Osteoblast (primary cell): ENCODE results near the gene KIF12. TPM values are rescaled to one million over a fixed set of nuclear protein-coding genes. Genes with fewer than 3 reads are reported as not detected.
A peak's percentile ranks its signal among the peaks of the same experiment; 100 is the strongest.

Source experiments
- DNase-seq: peaks from one replicate; pipeline ENCODE4 v3.0.0; 2011; ENCODE audit warnings: low spot score, mixed read lengths; ENCODE audit not compliant: insufficient read length; ENCODE audit errors: missing footprints
- H2AFZ ChIP-seq: 2 replicates; pipeline ENCODE4 v1.6.0; 2011; ENCODE audit warnings: mild to moderate bottlenecking, low read length
- H3K27ac ChIP-seq: 2 replicates; pipeline ENCODE4 v1.5.1; 2011; ENCODE audit warnings: mild to moderate bottlenecking, low read depth, low read length, moderate library complexity
- H3K27me3 ChIP-seq: 2 replicates; pipeline ENCODE4 v1.6.0; 2012; ENCODE audit warnings: mild to moderate bottlenecking, control low read depth, inconsistent platforms, low read length, moderate library complexity; ENCODE audit not compliant: insufficient read depth
- H3K36me3 ChIP-seq: 2 replicates; pipeline ENCODE4 v1.5.1; 2011; ENCODE audit warnings: mild to moderate bottlenecking, low read length, control low read depth, moderate library complexity; ENCODE audit not compliant: insufficient read depth
- H3K4me1 ChIP-seq: 2 replicates; pipeline ENCODE4 v1.5.1; 2011; ENCODE audit warnings: mild to moderate bottlenecking, low read length, control low read depth, moderate library complexity; ENCODE audit not compliant: insufficient read depth
- H3K4me2 ChIP-seq: 2 replicates; pipeline ENCODE4 v1.6.0; 2011; ENCODE audit warnings: mild to moderate bottlenecking, low read length; ENCODE audit not compliant: insufficient read depth
- H3K4me3 ChIP-seq: fragments of 200-600 bp; sonication (generic); 3 replicates; pipeline ENCODE4 v1.5.1; 2012; ENCODE audit warnings: mild to moderate bottlenecking, low read length, inconsistent platforms; ENCODE audit not compliant: insufficient read depth
- H3K79me2 ChIP-seq: 2 replicates; pipeline ENCODE4 v1.6.0; 2012; ENCODE audit warnings: mild to moderate bottlenecking, low read length, control low read depth, inconsistent platforms; ENCODE audit not compliant: insufficient read depth
- H3K9me3 ChIP-seq: 2 replicates; pipeline ENCODE4 v1.5.1; 2011; ENCODE audit warnings: low read depth, low read length, control low read depth
- H4K20me1 ChIP-seq: 2 replicates; pipeline ENCODE4 v1.6.0; 2012; ENCODE audit warnings: mild to moderate bottlenecking, low read length, control low read depth; ENCODE audit not compliant: insufficient read depth
- CTCF ChIP-seq: IDR thresholded peaks from 2 replicates; pipeline ENCODE4 v1.5.1; 2011; ENCODE audit warnings: mild to moderate bottlenecking, low read depth, low read length, moderate library complexity; ENCODE audit errors: extremely low read depth
- total RNA-seq: library from RNA; depleted of rRNA; stranded (reverse); fragments of >200 nt; gene quantifications from 2 replicates; pipeline ENCODE4 v1.2.3, GENCODE V29; 2012

Gene KIF12
- total RNA-seq, result not detected in 2 replicates

GRCh38 chr9:114098936-114099668 lies at the start of gene KIF12:
TSS of gene KIF12 (minus strand) at chr9:114099292. CDS start at chr9:114099276, 16 bp downstream.
- no peaks in the 10 kb centered on the region for H4K20me1 ChIP-seq
- TF ChIP-seq CTCF, result no peak
- H3K4me3 ChIP-seq, result peak within 1 kb of the TSS; percentile 54
- H3K9me3 ChIP-seq, result peaks cover 6% of the 10 kb centered on the region
- H2AFZ ChIP-seq, result no peak within 1 kb of the TSS
- H3K27ac ChIP-seq, result no peak within 1 kb of the TSS
- peak; percentile 38 for DNase-seq
- H3K36me3 ChIP-seq, result no peaks in the 10 kb centered on the region
- peak within 1 kb of the TSS; percentile 53 for H3K4me2 ChIP-seq
- no peaks in the 10 kb centered on the region for H3K79me2 ChIP-seq
- no peaks in the 10 kb centered on the region for H3K4me1 ChIP-seq
- peaks cover 30% of the 10 kb centered on the region for H3K27me3 ChIP-seq

- no peak for TF ChIP-seq CTCF
- H2AFZ ChIP-seq, result no peak overlapping the region
- no peak overlapping the region for H3K4me2 ChIP-seq
- H3K9me3 ChIP-seq, result no peaks in the 10 kb centered on the region
- peaks cover 46% of the 10 kb centered on the region for H3K27me3 ChIP-seq
- H3K4me3 ChIP-seq, result no peak overlapping the region
- H3K79me2 ChIP-seq, result no peaks in the 10 kb centered on the region
- no peaks in the 10 kb centered on the region for H3K36me3 ChIP-seq
- no peaks in the 10 kb centered on the region for H3K4me1 ChIP-seq
- DNase-seq, result no peak
- H3K27ac ChIP-seq, result no peak overlapping the region
- no peaks in the 10 kb centered on the region for H4K20me1 ChIP-seq
These were observed 47.6 kb upstream of the KIF12 start for GRCh38 chr9:114146735-114147134.

- Histone ChIP-seq H3K4me2 (no peak overlapping the region), H3K9me3 (no peaks in the 10 kb centered on the region), H3K27me3 (peaks cover 72% of the 10 kb centered on the region), H3K4me1 (no peaks in the 10 kb centered on the region), H3K27ac (no peak overlapping the region), H4K20me1 (no peaks in the 10 kb centered on the region), H3K36me3 (no peaks in the 10 kb centered on the region), H3K79me2 (no peaks in the 10 kb centered on the region), H3K4me3 (no peak overlapping the region), H2AFZ (no peak overlapping the region)
- DNase-seq, result no peak
- no peak for TF ChIP-seq CTCF
These were observed 44.1 kb upstream of the KIF12 start for GRCh38 chr9:114143234-114143633.

- Histone ChIP-seq H3K4me2 (no peak overlapping the region), H4K20me1 (no peaks in the 10 kb centered on the region), H3K4me1 (no peaks in the 10 kb centered on the region), H3K9me3 (no peaks in the 10 kb centered on the region), H3K27me3 (peaks cover 73% of the 10 kb centered on the region), H3K27ac (no peak overlapping the region), H2AFZ (no peak overlapping the region), H3K36me3 (no peaks in the 10 kb centered on the region), H3K4me3 (no peak overlapping the region), H3K79me2 (no peaks in the 10 kb centered on the region)
- TF ChIP-seq CTCF, result no peak
- DNase-seq, result no peak
These were observed 42.7 kb upstream of the KIF12 start for GRCh38 chr9:114141553-114142402.
